Fibroblast of skin of left biceps (primary cell): ENCODE data around the gene PDE4A.
"Not testable (repeated sequence)": the region's sequence is repeated elsewhere in the genome, so short reads cannot be mapped to it uniquely, and the experiment has no call there.

Source experiments
- DNase-seq, 2 experiments: peaks; one replicate each; pipeline ENCODE4 v3.0.0-alpha.2; 2013; ENCODE audit warnings: low read depth in 2 of 2

Gene PDE4A

GRCh38 chr19:10403137-10404021 is 17.0 kb upstream of the PDE4A start, which contains the start of gene CDC37:
TSS of gene CDC37 (minus strand) at chr19:10403542. CDS start at chr19:10403479, 63 bp downstream.
- DNase-seq = peak; percentile 85 to 89

DNA sequence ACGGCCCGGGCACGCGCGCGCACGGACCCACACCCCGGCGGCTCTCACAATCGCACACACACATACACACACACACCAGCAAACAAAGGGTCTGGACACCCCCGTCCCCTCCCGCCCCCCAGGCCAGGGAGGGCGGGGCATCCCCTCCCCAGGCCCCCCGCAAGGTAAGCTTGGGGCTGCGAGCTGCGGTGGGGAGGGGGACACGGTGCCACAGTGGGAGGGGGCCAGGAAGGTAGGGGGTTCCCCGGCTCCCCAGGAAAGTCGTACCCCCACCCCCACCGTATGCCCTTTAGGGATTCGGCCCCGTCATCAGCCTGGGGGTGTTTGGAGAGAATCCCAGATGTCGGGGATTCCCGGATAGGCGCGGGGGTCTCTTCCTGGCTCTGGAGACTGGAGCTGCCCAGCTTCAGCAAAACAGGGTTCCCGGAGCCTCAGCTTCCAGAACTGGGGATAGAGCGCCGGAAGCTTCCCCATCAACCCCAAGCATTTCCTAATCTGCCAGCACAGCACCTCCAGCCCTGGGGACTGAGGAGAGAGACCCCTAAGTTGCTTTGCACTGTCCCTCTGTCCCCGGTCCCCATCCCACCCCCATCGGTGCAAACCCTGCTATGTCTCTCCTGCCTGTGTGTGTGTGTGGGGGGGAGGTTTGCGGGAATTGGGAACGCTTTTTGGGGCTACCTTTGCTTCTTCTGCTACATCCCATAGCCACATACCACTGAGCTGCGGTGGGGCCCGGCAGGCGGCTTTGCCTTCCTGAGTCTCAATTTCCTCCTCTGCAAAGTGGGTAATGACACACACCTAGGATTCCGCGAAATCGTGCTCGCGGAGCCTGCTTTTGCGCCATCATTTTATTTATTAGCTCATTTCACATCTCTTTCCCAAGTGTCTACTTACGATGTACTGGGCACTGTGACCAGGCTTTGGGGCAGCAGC is 15.2 kb upstream of the PDE4A start:
- no peak for DNase-seq

GRCh38 chr19:10406191-10406590 is 14.1 kb upstream of the PDE4A start:
- no peak for DNase-seq

DNA sequence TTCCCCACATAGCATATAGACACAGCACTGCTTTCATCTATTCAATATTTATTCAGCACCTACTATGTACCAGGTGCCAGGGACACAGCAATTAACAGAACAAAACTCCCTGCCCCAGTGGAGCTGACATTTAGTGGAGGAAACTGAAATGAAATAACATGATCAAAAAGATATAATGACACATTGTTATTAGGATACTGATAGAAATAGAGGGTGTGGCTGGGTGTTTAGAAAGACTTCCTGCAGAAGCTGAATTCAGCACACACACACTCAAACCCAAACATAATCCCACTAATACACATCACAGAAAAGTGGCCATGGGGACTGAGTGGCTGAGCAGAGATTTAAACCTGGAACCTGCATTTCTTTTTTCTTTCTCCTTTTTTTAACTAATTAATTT is 13.2 kb upstream of the PDE4A start:
- no peak for DNase-seq

DNA sequence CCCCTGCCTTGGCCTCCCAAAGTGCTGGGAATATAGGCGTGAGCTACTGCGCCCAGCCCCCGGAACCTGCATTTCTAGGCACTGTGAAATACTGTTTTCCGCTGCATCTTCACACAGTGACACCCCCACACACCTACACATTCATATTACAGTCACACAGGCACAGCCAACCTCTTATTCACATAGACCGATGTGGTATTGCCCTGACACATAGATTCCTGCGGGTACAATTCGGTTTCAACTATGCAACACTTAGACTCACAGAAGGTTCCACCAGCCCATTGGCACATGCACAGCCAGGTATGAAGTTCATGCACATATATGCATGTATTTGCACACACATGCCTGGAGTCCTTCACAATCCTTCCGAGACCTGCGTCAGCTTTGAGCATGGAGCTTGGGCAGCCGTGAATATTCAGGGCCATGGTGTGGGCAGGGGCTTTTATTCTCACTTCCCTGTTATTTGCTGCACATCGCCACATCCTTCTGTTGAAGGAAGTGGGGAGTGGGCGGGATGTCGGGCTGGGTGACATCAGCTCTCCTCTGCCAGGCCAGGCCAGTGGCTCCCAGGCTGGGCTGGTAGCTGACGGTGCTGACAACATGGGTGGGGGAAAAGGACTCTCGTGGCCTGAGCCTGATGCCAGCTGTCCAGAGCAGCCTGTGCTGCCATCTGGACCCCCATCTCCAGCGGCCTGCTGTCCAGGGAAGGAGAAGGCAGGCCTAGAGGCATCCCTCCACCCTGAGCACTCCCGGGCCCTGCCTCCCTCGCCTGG is 11.6 kb upstream of the PDE4A start:
- no peak for DNase-seq

GRCh38 chr19:10411224-10411623 is 9.1 kb upstream of the PDE4A start:
- DNase-seq = not testable (repeated sequence)

DNA sequence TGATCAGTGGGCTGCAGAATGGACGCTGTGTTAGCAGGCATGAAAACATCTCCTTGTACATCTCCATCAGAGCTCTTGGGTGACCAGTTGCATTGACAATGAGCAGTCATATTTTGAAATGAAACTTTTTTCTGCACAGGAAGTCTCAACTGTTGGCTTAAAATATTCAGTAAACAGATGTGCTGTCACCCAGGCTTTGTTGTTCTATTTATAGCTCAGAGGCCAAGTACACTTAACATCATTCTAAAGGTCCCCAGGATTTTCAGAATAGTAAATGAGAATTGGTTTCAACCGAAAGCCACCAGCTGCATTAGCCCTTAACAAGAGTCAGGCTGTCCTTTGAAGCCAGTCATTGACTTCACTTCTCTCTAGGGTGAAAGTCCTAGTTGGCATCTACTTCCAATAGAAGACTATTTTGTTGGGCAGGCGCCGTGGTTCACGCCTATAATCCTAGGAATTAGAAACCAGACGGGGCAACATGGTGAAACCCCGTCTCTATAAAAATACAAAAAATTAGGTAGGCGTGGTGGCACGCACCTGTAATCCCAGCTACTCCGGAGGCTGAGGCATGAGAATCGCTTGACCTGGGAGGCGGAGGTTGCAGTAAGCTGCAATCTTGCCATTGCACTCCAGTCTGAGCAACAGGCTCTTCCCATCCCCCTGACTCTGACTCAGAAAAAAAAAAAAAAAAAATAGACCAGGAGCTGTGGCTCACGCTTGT is 7.9 kb upstream of the PDE4A start:
- DNase-seq = no peak

DNA sequence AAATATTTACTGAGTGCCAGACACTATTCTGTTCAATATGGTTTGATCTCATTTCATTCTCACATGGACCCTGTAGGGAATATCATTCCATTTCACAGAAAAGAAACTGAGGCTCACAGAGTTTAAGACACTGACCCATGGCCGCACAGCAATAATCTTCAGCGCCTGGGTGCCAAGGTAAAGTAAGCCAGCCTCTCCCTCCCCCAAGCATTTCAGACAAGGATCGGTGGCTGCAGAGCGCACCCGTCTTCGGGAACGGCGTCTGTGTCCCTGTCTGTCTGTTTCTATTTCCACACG is 4.3 kb upstream of the PDE4A start:
- DNase-seq = no peak

DNA sequence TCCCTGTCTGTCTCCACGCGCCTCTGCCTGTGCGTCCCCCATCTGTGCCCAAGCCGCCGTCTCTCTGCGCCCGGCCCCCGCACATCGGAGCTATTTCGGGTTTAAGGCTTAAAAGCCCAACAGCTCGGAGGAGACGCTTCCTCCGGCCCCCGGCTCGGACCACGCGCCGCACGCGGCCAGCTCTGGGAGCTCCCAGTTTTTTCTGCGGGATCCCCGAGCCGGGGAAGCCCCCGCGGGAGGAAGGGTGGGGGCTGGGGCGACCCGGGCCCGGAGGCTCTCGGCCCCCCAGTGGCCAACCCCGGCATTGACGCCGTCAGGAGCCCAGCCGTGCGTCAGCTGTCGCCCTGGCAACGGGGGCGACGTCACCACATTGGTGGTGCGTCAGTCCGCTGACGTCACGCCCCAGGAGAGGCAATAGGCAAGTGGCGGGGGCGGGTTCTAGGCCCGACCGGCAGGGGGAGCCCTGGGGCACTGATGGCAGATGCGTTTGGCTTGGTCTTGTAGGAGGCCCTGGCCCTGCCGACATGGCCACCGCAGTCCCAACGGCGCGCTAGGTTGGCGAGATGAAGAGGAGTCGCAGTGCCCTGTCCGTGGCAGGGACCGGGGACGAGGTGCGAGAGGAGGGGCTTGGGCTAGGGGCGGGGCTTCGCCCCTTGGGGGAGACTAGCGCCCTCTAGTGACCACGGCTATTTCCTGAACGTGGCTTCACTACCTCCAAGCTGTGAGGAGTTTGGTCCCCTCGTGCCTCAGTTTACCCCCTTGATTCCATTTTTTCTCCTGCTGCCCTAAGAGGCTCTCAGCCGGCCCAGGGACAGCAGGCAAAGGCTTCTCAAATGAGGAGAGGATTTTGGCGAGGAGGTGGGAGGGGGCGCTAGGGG is 3.7 kb upstream of the PDE4A start:
- peak; percentile 60 to 64 for DNase-seq

DNA sequence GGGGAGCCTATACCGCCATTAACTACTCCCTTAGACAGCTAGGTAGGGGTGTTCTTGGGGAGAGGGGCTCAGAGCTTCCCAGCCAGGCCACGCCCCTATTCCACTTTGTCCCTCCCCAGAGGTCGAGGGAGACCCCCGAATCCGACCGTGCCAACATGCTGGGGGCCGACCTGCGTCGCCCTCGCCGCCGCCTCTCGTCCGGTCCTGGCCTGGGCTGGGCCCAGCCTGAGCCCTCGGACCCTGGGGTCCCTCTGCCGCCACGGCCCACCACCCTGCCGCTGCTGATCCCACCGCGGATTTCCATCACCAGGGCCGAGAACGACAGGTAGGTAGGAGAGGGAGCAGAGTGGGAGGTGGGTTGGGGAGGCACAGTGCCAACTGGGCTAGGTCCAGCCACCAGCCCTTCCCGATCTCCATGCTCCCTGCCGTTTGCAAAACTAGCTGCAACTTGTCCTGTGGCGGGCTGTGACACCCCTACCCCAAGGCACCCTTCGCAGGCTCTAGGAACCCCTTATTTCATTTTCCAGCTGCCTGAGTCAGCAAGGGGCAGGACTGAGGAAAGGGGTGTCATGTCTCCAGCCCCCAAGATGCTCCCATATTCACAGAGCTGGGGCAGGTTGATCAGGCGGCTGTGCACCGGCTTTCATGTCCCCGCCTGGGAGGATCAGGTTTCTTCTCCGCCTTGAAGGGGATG is 2.6 kb upstream of the PDE4A start:
- DNase-seq = no peak

DNA sequence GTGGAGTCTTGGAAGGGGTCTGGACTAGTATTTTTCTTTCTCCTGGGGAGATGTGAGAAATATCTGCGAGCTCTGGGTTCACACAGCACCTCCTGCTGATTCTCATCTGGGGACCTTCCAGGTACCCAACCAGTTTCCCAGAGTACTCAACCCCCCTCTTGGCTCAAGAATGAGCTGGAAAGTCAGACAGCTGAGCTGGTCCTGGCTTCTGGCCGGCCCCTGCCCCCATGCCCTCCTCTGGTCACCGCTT is 2.2 kb upstream of the PDE4A start:
- no peak for DNase-seq

DNA sequence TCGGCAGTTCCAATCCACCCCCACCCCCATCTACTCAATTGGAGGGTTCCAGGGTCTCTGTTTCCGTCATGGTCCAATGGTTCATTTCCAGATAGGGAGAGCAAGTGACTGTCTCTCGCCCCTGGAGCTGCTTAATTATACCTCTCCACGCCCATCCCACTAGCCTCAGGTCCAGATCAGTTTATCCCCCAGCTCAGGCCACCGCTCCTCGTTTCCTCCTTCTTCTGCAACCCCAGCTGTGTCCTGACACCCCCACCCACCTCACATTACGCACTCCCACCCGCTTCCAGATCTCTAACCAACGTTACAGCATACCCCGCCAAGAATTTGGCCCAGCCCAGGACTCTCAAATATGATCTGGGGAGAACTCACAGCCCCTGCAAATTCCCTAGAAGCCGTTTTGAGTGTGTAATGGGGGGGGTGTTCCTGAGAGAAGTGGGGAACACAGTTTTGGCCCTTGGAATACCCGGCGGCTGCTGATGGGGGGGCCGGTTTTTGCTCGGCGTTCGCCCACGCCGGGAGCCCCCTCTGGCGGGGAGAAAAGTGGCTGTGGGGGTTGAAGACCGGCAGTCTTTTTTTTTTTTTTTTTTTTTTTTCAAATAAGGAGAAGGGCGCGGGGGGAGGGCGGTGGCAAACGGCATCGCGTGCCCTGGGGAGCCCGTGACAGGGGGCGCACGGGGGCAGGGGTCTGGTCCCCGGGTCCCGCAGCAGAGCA is 1.7 kb upstream of the PDE4A start:
- DNase-seq = no peak

GRCh38 chr19:10419200-10419645 is 1.1 kb upstream of the PDE4A start:
- no peak for DNase-seq

DNA sequence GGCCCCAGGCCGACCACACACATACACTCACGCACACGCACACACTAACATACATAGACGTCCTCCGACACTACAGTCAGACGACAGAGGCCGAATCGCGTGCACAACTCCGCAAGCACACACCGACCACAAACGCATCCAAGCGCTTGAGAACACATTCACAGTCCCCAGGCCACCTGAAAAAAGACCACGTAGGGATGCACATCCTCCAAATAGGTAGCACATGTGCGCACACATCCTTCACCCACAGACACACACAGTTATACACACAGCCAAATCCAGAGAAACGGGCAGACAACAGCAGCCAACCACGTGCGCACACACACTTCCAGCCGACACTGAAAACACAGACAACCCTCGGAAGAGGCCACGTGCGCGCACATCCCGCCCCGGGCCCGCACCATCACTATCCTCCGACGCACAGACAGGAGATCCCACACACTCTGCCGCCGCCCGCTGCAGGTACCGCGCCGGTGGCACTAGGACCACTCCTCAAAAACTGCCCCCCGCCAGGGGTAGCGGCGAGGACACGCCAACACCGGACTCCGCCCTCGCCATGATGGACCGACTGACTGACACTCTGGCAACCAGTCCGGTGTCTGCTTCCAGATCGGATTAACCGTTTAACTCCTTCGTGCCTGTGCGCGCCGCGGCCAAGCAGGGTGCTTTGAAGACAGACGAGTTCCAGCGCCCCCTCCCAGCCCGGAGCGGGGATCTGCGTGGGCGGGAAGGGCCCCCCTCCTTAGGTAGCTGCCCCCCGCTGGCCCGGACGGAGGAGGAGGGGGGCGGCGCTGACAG is 493 bp upstream of the PDE4A start:
- no peak for DNase-seq

GRCh38 chr19:10421240-10422045 is 1.1 kb downstream of the PDE4A start:
- no peak for DNase-seq

DNA sequence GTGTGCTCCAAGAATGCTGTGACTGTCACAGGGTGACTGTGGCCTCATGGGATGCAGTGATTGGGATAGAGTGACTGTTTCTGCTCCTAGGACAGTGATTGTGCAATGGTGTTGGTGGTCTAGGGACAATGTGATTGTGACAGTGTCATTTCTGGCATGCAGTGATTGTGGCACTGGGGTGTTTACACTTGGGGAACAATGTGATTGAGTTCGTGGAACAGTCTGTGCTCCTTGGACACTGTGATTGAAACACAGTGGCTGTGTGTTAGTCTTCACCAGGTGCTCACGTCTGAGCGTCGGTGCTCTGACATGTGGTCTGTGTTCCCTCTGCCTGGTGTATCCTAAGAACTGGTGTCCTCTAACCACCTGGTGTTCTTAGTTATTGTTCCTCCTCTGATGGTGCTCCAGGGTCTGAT is 1.7 kb downstream of the PDE4A start:
- DNase-seq = no peak

- no peak for DNase-seq
These were observed 2.5 kb downstream of the PDE4A start for GRCh38 chr19:10422846-10423245.
